Stomach smooth muscle (tissue), 2 donors: ENCODE data around the gene DCPS.
"Not testable (repeated sequence)": the region's sequence is repeated elsewhere in the genome, so short reads cannot be mapped to it uniquely, and the experiment has no call there.

Experiments used
- H3K27ac ChIP-seq: one replicate; pipeline ENCODE4 v1.7.0; 2013; ENCODE audit warnings: mild to moderate bottlenecking, low read length, inconsistent platforms
- H3K27me3 ChIP-seq, 2 donors: one replicate each; pipeline ENCODE4 v1.7.0; 2013; ENCODE audit warnings: low read length in 2 of 2; ENCODE audit not compliant: insufficient read depth in 2 of 2, control insufficient read depth in 1 of 2
- H3K36me3 ChIP-seq, 2 donors: one replicate each; pipeline ENCODE4 v1.7.0; 2013; ENCODE audit warnings: low read length in 2 of 2; ENCODE audit not compliant: control insufficient read depth in 2 of 2, insufficient read depth in 2 of 2
- H3K4me1 ChIP-seq: one replicate; pipeline ENCODE4 v1.7.0; 2013; ENCODE audit warnings: low read length; ENCODE audit not compliant: control insufficient read depth, insufficient read depth
- H3K4me3 ChIP-seq, 2 donors: one replicate each; pipeline ENCODE4 v1.7.0; 2013; ENCODE audit warnings: low read length in 2 of 2
- H3K9ac ChIP-seq, 2 donors: one replicate each; pipeline ENCODE4 v1.7.0; 2013; ENCODE audit warnings: low read length in 2 of 2, mild to moderate bottlenecking in 1 of 2
- H3K9me3 ChIP-seq, 2 donors: one replicate each; pipeline ENCODE4 v1.7.0; 2013; ENCODE audit warnings: low read length in 2 of 2; ENCODE audit not compliant: control insufficient read depth in 2 of 2
- donor health status: healthy.
- donor health status: Pancreatic carcinoma.

Gene DCPS

DNA sequence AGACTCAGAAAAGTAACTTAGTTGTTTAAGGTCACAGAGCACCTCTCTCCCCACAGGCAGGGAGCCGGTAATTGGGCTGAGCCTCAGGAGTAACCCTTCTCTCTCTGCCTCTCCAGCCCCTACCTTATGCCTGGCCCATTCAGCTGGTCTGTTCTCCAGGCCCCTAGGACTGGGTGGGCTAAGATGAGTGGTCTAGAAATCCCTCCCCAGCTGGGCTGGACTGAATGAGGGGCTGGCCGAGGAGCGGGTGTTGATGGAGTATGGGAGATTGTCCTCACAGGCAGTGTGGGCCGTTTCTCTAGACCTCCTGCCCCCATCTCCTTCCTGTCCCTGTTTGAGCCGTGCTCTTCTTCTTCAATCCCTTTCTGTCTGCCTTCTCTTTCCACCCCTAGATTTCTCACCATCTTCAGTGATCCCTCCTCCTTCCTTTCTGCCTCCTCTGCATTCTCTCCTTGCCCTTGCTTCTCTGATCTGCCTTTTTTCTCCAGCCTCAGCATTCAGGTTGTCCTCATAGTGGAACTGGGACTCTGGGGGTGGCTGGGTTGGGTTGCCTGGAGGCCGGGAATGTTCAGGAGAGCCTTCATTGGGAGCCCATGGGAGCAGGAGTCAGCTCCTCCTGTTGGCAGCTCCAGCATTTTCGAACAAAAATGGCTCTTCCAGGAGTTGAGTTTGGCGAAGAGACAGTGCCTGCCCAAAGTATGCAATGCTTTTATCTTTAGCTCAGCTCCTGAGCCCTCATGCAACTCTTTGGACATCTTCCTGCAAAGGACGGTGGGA, 59.2 kb downstream of the DCPS start:
- peaks cover 40% of the 10 kb centered on the region for H3K4me1 ChIP-seq
- no peak overlapping the region for H3K4me3 ChIP-seq
- no peaks in the 10 kb centered on the region for H3K27me3 ChIP-seq
- no peak overlapping the region for H3K9ac ChIP-seq
- H3K36me3 ChIP-seq: peaks cover 0 to 2% of the 10 kb centered on the region in 2 donors
- H3K9me3 ChIP-seq: no peaks in the 10 kb centered on the region
- H3K27ac ChIP-seq: peak overlapping the region; percentile 37

DNA sequence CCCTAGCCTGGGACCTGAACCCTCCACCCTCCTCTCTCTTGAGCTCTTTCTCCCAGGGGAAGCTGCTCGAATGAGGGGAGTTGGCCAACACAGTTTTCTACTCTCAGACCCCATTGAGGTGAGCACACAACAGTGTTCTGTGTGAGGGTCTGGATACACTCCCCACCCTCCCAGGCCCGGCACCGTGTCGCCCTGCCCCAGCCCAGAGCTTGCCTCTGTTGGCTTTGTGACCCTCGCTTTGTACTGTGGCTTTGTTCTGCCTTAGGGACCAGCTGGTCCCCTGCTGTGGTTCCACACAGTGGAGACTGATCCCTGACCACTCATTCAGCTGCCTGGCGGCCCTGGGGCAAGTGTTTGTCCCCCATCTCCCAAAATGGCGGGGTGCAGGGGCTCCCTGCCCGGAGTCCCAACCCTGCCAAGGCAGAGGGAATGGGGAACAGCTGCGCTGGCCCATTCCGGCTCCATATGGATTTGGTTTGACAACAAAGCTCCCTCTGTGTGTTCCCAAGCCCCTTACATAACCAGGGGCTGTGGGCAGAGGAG, 59.9 kb downstream of the DCPS start:
- Histone ChIP-seq H3K36me3 (peaks cover 0 to 2% of the 10 kb centered on the region in 2 donors), H3K27ac (no peak overlapping the region), H3K9me3 (no peaks in the 10 kb centered on the region), H3K4me1 (peaks cover 36% of the 10 kb centered on the region), H3K4me3 (no peak overlapping the region), H3K9ac (no peak overlapping the region), H3K27me3 (no peaks in the 10 kb centered on the region)

DNA sequence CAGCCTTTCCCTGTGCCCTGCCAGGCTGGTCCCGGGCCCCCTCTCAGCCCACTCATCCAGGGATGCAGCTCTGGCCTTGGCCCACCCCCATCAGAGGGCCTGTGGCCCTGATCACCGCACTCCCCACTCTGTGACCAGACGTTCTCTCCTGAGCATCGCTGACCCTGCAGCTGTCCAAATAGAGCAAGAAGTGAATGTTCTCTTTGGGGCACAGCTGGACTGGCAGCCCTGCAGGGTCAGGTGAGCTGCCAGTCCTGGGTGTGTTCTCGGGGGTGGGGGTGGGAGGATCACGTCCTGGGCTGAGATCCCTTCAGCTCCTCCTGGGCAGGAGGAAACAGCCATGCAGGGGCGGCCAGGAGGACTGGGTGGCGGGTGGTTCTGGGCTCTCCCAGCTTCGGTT, 60.9 kb downstream of the DCPS start:
- not testable (repeated sequence) for H3K36me3 ChIP-seq, H3K4me3 ChIP-seq, H3K27me3 ChIP-seq, H3K9me3 ChIP-seq, H3K9ac ChIP-seq, H3K27ac ChIP-seq
- peaks cover 27% of the 10 kb centered on the region for H3K4me1 ChIP-seq

DNA sequence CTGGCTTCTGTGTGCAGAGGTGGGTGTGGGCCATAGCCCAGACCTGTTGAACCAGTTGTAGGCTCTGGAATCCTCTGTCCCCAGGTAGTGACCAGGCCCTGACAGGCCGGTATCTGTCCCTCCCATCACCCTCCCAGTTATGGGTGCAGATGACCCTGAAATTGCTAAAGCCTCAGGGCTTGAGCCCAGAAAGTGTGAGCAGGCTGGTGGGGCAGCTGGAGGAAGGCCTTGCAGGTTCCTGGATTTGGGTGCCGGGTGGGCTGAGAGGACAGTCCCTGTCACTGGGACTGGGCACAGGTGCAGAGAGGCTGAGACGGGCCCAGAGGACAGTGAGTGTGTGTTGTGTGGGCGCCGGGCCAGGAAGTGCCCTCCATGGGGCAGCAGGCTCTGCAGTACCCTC, 61.6 kb downstream of the DCPS start:
- not testable (repeated sequence) for H3K27me3 ChIP-seq, H3K9me3 ChIP-seq, H3K27ac ChIP-seq, H3K36me3 ChIP-seq, H3K9ac ChIP-seq, H3K4me3 ChIP-seq
- peaks cover 23% of the 10 kb centered on the region for H3K4me1 ChIP-seq

DNA sequence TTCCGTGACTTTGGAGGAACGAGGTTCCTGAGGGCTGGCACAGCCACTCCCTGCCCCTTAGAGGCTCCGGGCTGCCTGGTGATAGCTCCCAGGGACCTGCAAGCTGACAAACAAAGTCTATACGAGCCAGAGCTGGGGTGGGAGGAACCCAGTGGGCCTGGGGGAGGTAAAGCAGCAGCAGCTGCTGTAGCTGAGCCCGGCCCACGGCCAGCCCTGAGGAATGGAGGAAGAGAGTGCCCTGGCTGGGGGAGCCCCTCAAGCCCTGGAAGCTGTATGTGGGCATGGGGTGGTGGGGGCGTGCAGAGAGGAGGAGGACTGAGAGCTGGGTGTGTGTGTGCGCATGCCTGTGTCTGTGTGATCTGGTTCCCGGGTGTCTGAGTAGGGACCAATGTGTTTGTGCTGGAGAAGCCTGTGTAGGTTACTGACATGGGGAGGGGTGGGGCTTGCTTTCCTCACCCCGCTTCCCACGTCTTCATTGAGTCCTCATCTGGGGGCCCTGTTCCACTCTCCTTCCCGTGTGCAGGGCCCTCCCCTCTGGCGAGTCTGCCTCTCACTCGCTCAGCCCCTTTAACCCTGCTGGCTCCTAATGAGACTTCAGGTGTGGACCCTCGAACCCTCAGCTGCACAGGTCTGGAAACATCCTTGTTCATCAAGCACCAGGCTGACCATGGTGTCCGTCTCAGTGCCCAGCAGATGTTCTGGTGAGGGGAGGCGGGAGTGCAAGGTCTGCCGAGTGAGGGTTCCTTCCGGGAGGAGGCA, 62.4 kb downstream of the DCPS start:
- Histone ChIP-seq H3K27ac (no peak overlapping the region), H3K9ac (peak overlapping the region in 1 of 2 donors; percentile 15), H3K4me1 (peaks cover 18% of the 10 kb centered on the region)

DNA sequence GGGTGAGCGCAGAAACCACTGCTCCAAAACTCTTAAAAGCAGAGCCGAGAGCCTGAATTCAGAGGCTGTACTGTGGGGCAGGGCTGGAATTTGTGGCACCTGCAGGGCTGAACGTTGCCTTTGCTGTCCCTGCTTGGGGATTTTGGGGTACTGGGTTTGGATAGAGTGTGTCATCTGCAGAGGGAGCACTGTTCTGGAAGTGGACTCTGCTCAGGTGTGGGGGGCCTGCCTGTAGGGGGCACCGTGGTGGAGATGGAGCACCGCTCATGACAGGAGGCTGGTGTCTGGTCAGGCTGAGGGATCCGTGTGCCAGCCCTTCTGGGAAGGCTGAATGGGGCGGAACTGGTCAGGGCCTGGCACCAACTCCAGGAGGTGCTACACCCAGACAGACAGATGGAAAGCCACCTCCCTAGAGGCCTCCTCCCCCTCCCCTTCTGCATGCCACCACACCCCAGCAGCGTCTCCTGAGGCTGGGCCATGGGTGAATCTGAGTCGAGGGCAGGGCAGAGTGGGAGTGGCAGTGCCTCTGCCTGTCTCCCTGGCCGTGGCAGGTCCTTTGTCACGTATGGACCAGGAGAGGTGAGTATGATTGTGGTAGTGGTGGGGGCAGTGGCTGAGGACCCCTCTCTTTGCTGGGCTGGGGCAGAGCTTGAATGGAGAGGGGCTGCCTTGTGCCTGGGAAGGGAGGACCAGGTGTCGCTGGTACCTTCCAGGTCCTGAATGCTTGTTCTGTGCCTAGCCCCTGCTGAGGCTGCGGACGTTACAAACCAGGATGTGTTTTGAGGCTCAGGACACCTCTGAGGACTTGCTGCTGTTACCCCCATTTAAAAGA, 63.2 kb downstream of the DCPS start:
- H3K9me3 ChIP-seq, H3K36me3 ChIP-seq, H3K4me3 ChIP-seq, H3K9ac ChIP-seq, H3K27me3 ChIP-seq, H3K27ac ChIP-seq: not testable (repeated sequence)
- H3K4me1 ChIP-seq: peaks cover 18% of the 10 kb centered on the region

More for the DNA sequence above, 62.4 kb downstream of the DCPS start:
- Histone ChIP-seq H3K36me3 (peaks cover 0 to 2% of the 10 kb centered on the region in 2 donors), H3K4me3 (no peak overlapping the region), H3K9me3 (no peaks in the 10 kb centered on the region), H3K27me3 (no peaks in the 10 kb centered on the region)

DNA sequence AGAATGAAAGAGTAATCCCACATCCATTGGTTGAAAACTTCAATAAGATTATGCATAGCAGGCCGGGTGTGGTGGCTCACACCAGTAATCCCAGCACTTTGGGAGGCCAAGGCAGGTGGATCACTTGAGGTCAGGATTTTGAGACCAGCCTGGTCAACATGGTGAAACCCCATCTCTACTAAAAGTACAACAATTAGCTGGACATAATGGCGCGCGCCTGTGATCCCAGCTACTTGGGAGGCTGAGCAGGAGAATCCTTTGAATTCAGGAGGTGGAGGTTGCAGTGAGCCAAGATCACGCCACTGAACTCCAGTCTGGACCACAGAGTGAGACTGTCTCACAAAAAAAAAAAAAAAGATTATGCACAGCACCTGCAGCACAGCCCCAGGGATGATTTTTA, 63.9 kb downstream of the DCPS start:
- H3K4me3 ChIP-seq, H3K27me3 ChIP-seq, H3K36me3 ChIP-seq, H3K9me3 ChIP-seq, H3K9ac ChIP-seq, H3K27ac ChIP-seq: not testable (repeated sequence)
- peaks cover 18% of the 10 kb centered on the region for H3K4me1 ChIP-seq

DNA sequence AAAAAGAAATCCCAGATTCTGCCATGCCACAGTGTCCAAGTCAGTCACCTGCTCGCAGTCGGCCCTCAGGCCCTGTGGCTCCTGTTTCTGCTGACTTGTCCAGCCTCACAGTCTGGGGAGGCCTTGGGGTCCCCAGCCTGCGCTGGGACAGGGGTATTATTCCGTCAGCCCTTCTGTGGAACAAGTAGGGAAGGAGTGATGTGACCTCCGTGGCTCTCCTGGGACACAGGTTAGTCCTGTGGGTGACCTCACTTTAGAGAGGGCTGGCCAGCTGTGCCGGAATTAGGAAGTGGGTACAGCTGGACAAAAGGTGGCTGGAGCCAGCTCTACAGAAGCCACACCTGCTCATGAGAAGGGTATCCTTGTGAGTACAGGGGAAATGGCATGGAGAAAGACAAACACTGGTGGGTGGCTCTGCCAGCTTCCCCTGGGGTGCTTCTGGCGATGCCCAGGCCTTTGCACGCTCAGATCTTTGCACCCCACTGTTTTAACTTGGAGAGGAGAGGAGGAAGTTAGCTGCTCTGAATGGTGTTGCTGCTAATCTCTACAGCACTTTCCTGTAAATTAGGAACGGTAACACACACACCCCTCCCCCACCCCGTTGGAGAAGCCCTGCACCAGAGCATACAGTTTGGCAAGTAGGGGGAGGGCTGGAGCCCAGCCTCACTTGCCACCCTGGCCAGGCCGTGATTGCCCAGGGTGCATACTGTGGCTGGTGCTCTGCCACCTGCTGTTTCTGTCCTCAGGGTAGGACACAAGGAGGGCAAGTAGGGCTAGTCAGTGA, 64.7 kb downstream of the DCPS start:
- H3K27me3 ChIP-seq, H3K9me3 ChIP-seq, H3K4me3 ChIP-seq, H3K27ac ChIP-seq, H3K9ac ChIP-seq, H3K36me3 ChIP-seq: not testable (repeated sequence)
- H3K4me1 ChIP-seq: peaks cover 16% of the 10 kb centered on the region

DNA sequence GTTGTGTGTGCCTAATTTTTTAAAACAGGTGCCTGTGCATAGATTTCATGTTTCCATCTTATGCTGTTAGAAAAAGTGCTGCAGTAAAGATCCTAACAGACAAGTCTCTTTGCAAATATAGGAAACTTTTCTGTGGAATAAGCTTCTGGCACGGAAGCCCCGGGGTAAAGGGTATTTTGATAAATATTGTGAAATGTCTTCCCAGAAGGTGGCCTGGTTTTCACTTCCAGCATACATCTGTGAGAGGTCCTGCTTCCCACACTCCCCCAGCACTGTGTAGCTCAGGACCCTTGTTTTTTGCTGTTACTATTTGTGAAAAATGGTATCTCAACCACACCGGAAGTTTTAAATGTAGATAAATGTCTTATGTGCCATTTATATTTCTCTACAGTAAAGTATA, 66.2 kb downstream of the DCPS start:
- Histone ChIP-seq H3K4me1 (peaks cover 16% of the 10 kb centered on the region), H3K4me3 (no peak overlapping the region), H3K27ac (no peak overlapping the region)

DNA sequence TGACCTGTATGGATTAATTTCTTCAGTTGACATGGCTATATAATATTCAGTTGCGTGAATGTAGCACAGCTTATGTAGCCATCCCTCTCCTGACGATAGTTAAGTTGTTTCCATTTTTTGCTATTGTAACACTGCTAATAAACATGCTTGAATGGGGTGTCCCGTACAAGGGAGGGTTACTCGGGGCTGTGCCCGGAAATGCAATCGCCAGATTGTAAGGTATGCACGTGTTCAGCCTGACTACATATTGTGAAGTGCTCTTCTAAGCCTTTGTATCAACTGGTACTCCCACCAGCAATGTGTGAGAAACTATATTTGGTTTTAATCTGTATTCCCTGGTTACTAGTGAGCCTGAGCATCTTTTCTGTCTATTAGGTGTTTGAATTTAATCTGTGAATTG, 67.7 kb downstream of the DCPS start:
- H3K4me3 ChIP-seq: no peak overlapping the region
- H3K36me3 ChIP-seq: no peaks in the 10 kb centered on the region
- H3K4me1 ChIP-seq: peaks cover 6% of the 10 kb centered on the region
- no peak overlapping the region for H3K9ac ChIP-seq
- no peaks in the 10 kb centered on the region for H3K9me3 ChIP-seq
- H3K27ac ChIP-seq: no peak overlapping the region
- H3K27me3 ChIP-seq: no peaks in the 10 kb centered on the region

More for the DNA sequence above, 66.2 kb downstream of the DCPS start:
- H3K9ac ChIP-seq: no peak overlapping the region
- no peaks in the 10 kb centered on the region for H3K36me3 ChIP-seq
- H3K27me3 ChIP-seq: no peaks in the 10 kb centered on the region
- H3K9me3 ChIP-seq: no peaks in the 10 kb centered on the region
